Measurements from ENCODE around the gene CMSS1. TPM values are rescaled to one million over a fixed set of nuclear protein-coding genes. Genes with fewer than 3 reads are reported as not detected.

The CMSS1 gene
- polyA plus RNA-seq, 1 donor from 2014 or later: 31.8 TPM

GRCh38 chr3:100213891-100214573 lies 396.4 kb downstream of the CMSS1 start:
- H4K20me1 ChIP-seq (ENCODE audit: insufficient read depth): no peaks in the 10 kb centered on the region
- H3F3A ChIP-seq (ENCODE audit: insufficient read depth, low read length, poor library complexity, severe bottlenecking): no peaks in the 10 kb centered on the region
- H3K79me2 ChIP-seq (replicated peaks; ENCODE audit: insufficient read depth, low read length): no peaks in the 10 kb centered on the region
- no peaks in the 10 kb centered on the region for H3K9me2 ChIP-seq (ENCODE audit: insufficient read depth, low read length)
- H3K9ac ChIP-seq (ENCODE audit: low read length): no peak overlapping the region
- no peak overlapping the region for H3K4me3 ChIP-seq (ENCODE audit: low read length)
- no peaks in the 10 kb centered on the region for H3K9me3 ChIP-seq (ENCODE audit: low read length)
- H3K27ac ChIP-seq (ENCODE audit: low read length): no peak overlapping the region
- H3K27me3 ChIP-seq (ENCODE audit: insufficient read depth, low read depth, low read length): no peaks in the 10 kb centered on the region
- H2AFZ ChIP-seq (ENCODE audit: low read depth, low read length): no peak overlapping the region
- TF ChIP-seq POLR2AphosphoS5 (IDR thresholded peaks at IDR 0.05) (no peak), TAF1 (IDR thresholded peaks at IDR 0.05; ENCODE audit: low read depth) (no peak), SMC3 (conservative IDR thresholded peaks at IDR 0.05; ENCODE audit: poor library complexity) (no peak), EZH2 (IDR thresholded peaks at IDR 0.05; ENCODE audit: borderline replicate concordance, insufficient read depth, low read length, poor library complexity, severe bottlenecking) (no peak), RAD21 (conservative IDR thresholded peaks at IDR 0.05) (no peak), EP300 (conservative IDR thresholded peaks at IDR 0.05; ENCODE audit: poor library complexity, severe bottlenecking) (no peak), MXI1 (conservative IDR thresholded peaks at IDR 0.05; ENCODE audit: poor library complexity, severe bottlenecking) (no peak), REST (IDR thresholded peaks at IDR 0.05; ENCODE audit: borderline replicate concordance) (no peak)
- TF ChIP-seq, protein P1, sequence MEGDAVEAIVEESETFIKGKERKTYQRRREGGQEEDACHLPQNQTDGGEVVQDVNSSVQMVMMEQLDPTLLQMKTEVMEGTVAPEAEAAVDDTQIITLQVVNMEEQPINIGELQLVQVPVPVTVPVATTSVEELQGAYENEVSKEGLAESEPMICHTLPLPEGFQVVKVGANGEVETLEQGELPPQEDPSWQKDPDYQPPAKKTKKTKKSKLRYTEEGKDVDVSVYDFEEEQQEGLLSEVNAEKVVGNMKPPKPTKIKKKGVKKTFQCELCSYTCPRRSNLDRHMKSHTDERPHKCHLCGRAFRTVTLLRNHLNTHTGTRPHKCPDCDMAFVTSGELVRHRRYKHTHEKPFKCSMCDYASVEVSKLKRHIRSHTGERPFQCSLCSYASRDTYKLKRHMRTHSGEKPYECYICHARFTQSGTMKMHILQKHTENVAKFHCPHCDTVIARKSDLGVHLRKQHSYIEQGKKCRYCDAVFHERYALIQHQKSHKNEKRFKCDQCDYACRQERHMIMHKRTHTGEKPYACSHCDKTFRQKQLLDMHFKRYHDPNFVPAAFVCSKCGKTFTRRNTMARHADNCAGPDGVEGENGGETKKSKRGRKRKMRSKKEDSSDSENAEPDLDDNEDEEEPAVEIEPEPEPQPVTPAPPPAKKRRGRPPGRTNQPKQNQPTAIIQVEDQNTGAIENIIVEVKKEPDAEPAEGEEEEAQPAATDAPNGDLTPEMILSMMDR (IDR thresholded peaks at IDR 0.05; ENCODE audit: poor library complexity, severe bottlenecking): no peak
- no peaks in the 10 kb centered on the region for H3K36me3 ChIP-seq (ENCODE audit: insufficient read depth, low read length)
- no peak overlapping the region for H3K4me2 ChIP-seq (ENCODE audit: low read length)

DNA sequence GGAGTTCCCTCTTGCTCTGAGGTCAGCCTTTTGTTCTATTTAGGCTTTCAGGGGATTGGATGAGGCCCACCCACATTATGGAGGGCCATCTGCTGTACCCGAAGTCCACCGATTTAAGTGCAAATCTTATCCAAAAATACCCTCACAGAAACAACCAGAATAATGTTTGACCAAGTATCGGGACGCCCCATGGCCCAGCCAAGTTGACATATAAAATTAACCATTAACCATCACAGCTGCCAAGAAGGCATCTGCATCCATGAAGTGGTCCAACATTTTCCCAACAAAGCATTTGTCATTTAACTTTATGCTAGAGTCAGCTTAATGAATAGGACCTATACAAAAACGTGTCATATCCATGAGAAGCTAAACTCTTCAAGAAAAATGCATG lies 396.9 kb downstream of the CMSS1 start:
- H3K9ac ChIP-seq (ENCODE audit: low read length): no peak overlapping the region
- H3K27me3 ChIP-seq (ENCODE audit: insufficient read depth, low read depth, low read length): no peaks in the 10 kb centered on the region
- H3K4me3 ChIP-seq (ENCODE audit: low read length): no peak overlapping the region
- no peak overlapping the region for H3K4me2 ChIP-seq (ENCODE audit: low read length)
- H3K9me3 ChIP-seq (ENCODE audit: low read length): no peaks in the 10 kb centered on the region
- H3K79me2 ChIP-seq (replicated peaks; ENCODE audit: insufficient read depth, low read length): no peaks in the 10 kb centered on the region
- no peaks in the 10 kb centered on the region for H3K36me3 ChIP-seq (ENCODE audit: insufficient read depth, low read length)
- H3F3A ChIP-seq (ENCODE audit: insufficient read depth, low read length, poor library complexity, severe bottlenecking): no peaks in the 10 kb centered on the region
- no peak overlapping the region for H3K27ac ChIP-seq (ENCODE audit: low read length)
- no peaks in the 10 kb centered on the region for H3K9me2 ChIP-seq (ENCODE audit: insufficient read depth, low read length)
- no peaks in the 10 kb centered on the region for H4K20me1 ChIP-seq (ENCODE audit: insufficient read depth)
- H2AFZ ChIP-seq (ENCODE audit: low read depth, low read length): no peak overlapping the region
- TF ChIP-seq TAF1 (IDR thresholded peaks at IDR 0.05; ENCODE audit: low read depth) (no peak), POLR2AphosphoS5 (IDR thresholded peaks at IDR 0.05) (no peak), EZH2 (IDR thresholded peaks at IDR 0.05; ENCODE audit: borderline replicate concordance, insufficient read depth, low read length, poor library complexity, severe bottlenecking) (no peak), EP300 (conservative IDR thresholded peaks at IDR 0.05; ENCODE audit: poor library complexity, severe bottlenecking) (no peak), SMC3 (conservative IDR thresholded peaks at IDR 0.05; ENCODE audit: poor library complexity) (no peak), RAD21 (conservative IDR thresholded peaks at IDR 0.05) (no peak), MXI1 (conservative IDR thresholded peaks at IDR 0.05; ENCODE audit: poor library complexity, severe bottlenecking) (no peak), REST (IDR thresholded peaks at IDR 0.05; ENCODE audit: borderline replicate concordance) (no peak)
- TF ChIP-seq, protein P1 (IDR thresholded peaks at IDR 0.05; ENCODE audit: poor library complexity, severe bottlenecking): no peak
